ENCODE results near the gene CNPY1. TPM values are rescaled to one million over a fixed set of nuclear protein-coding genes. Genes with fewer than 3 reads are reported as not detected.

The CNPY1 gene
- total RNA-seq, 4 donors from 2014 or later: not detected

DNA sequence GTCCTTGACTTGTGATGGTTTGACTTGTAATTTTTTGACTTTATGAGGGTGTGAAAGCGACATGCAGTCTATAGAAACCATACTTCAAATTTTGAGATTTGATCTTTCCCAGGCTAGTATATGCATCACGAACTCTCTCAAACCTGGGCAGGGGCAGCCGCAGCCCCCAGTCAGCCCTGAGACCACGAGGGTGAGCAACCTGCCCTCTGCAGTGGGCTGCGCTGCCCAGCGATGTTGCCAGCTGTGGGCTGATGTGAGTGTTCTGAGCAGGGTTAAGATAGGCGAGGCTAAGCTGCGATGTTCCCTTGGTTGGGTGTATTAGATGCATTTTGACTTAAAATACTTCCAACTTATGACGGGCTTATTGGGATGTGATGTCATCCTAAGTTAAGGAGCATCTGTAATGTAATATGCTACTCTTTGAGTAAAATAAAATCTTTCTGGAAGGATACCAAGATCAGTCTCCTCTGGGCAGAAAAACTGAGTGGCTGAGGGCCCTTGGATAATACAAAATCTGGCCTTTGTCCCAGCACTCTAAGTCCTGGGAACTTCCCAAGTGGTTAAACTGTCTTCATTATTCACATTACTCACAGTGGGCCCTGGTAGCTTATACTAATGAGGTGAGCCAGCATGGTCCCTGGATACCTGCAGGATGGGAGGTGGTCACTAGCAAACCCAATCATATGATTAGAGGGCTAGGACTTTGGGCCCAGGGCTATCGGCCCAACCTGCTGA lies 28.4 kb upstream of the CNPY1 start:
- no peaks in the 10 kb centered on the region for H3K9me3 ChIP-seq
- H3K27me3 ChIP-seq: peaks cover 12% of the 10 kb centered on the region
- in situ Hi-C loops (cut with MboI; ENCODE audit: low pct_ligation_motif_present in 1 of 4, low pct_unique_long_range_greater_than_20kb in 1 of 4, low sequenced_read_pairs in 3 of 4) (no loop called here), intact Hi-C loops (cut with DNase I; ENCODE audit: low total_unique reads) (no loop called here)
- DNase-seq: no peak
- no peak overlapping the region for H3K27ac ChIP-seq
- 71 to 85% methylated on average over 5 to 10 of the region's 10 CpGs for WGBS, 2 donors (ENCODE audit: low coverage in 1 of 2)
- no peak overlapping the region for H3K4me3 ChIP-seq
- TF ChIP-seq POLR2AphosphoS5 (IDR thresholded peaks at IDR 0.05) (no peak), EP300 (IDR thresholded peaks at IDR 0.05; ENCODE audit: low read depth) (no peak)
- TF ChIP-seq, protein P1, sequence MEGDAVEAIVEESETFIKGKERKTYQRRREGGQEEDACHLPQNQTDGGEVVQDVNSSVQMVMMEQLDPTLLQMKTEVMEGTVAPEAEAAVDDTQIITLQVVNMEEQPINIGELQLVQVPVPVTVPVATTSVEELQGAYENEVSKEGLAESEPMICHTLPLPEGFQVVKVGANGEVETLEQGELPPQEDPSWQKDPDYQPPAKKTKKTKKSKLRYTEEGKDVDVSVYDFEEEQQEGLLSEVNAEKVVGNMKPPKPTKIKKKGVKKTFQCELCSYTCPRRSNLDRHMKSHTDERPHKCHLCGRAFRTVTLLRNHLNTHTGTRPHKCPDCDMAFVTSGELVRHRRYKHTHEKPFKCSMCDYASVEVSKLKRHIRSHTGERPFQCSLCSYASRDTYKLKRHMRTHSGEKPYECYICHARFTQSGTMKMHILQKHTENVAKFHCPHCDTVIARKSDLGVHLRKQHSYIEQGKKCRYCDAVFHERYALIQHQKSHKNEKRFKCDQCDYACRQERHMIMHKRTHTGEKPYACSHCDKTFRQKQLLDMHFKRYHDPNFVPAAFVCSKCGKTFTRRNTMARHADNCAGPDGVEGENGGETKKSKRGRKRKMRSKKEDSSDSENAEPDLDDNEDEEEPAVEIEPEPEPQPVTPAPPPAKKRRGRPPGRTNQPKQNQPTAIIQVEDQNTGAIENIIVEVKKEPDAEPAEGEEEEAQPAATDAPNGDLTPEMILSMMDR (IDR thresholded peaks at IDR 0.05): no peak
- no peaks in the 10 kb centered on the region for H3K36me3 ChIP-seq
- no peaks in the 10 kb centered on the region for H3K4me1 ChIP-seq

DNA sequence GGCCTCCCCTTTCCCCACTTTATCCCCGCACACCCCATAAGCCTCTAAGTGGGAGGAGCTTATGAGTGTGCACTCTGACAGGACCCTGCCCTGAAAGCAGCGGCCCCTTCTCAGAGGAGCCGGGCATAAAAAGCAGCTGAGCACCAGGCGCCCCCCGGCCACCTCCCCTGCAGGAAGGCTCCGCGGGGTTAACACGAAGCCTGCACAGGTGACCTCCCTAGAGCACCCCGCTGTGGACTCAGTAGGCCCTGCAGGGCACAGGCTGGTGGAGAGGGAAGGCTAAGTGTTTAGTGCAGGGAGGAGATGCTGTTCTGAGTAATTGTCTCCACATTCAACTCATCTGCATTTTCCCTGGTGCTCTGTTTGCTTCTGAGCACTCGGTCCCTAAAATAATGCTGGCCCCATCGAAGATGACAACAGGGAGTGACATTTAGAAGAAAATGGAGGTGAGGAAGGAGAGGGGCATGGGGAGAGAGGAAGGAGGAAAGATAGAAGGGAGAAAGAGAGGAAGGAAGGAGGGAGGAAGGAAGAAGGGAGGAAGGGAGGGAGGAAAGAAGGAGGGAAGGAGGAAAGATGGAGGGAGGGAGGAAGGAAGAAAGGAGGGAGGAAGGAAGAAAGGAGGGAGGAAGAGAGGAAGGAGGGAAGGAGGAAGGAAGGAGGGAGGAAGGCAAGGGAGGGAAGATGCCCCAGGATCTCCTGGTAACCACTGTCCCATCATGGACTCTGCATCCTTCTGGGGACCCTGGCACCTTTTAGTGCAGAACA lies 25.4 kb upstream of the CNPY1 start:
- 50 to 61% methylated on average over 1 to 11 of the region's 11 CpGs for WGBS, 2 donors (ENCODE audit: low coverage in 1 of 2)
- TF ChIP-seq POLR2A (IDR thresholded peaks at IDR 0.05) (no peak), POLR2AphosphoS5 (IDR thresholded peaks at IDR 0.05) (no peak), EP300 (IDR thresholded peaks at IDR 0.05; ENCODE audit: low read depth) (no peak)
- TF ChIP-seq, protein P1 (IDR thresholded peaks at IDR 0.05): no peak
- peaks cover 12% of the 10 kb centered on the region for H3K27me3 ChIP-seq
- no peaks in the 10 kb centered on the region for H3K9me3 ChIP-seq
- in situ Hi-C loops (cut with MboI; ENCODE audit: low pct_ligation_motif_present in 1 of 4, low pct_unique_long_range_greater_than_20kb in 1 of 4, low sequenced_read_pairs in 3 of 4): no loop called here
- H3K4me3 ChIP-seq: no peak overlapping the region
- no peak for DNase-seq
- intact Hi-C loops (cut with DNase I; ENCODE audit: low total_unique reads): no loop called here
- H3K27ac ChIP-seq: no peak overlapping the region
- H3K36me3 ChIP-seq: no peaks in the 10 kb centered on the region
- no peaks in the 10 kb centered on the region for H3K4me1 ChIP-seq

DNA sequence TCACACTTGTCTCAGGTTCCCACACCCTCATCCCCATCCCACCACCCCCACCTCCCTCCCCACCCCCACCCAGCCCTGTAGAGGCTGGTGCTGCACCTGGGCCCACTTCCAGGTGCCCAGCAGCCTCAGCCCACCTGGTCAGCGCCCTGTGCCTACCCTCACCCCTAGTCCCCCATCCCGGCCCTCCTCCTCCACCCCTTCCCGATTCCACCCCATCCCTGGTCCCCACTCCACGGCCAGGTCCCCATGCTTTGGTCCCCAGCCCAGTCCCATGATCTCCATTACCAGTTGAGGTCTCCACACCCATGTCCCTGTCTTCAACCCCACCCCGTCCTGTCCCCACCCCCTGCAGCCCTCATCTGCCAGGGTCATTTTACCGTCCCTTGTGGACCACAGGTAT lies 24.6 kb upstream of the CNPY1 start:
- intact Hi-C loops (cut with DNase I; ENCODE audit: low total_unique reads) (no loop called here), in situ Hi-C loops (cut with MboI; ENCODE audit: low pct_ligation_motif_present in 1 of 4, low pct_unique_long_range_greater_than_20kb in 1 of 4, low sequenced_read_pairs in 3 of 4) (no loop called here)
- WGBS, 2 donors (ENCODE audit: low coverage in 1 of 2): 62% methylated on average over 6 of the region's 6 CpGs; no CpG with 5 or more reads in 1 of the 2 donors
- no peak overlapping the region for H3K4me3 ChIP-seq
- H3K4me1 ChIP-seq: no peaks in the 10 kb centered on the region
- TF ChIP-seq POLR2A (IDR thresholded peaks at IDR 0.05) (no peak), EP300 (IDR thresholded peaks at IDR 0.05; ENCODE audit: low read depth) (no peak), POLR2AphosphoS5 (IDR thresholded peaks at IDR 0.05) (no peak)
- TF ChIP-seq, protein P1 (IDR thresholded peaks at IDR 0.05): no peak
- no peaks in the 10 kb centered on the region for H3K9me3 ChIP-seq
- no peak overlapping the region for H3K27ac ChIP-seq
- H3K27me3 ChIP-seq: peaks cover 12% of the 10 kb centered on the region
- no peak for DNase-seq
- H3K36me3 ChIP-seq: no peaks in the 10 kb centered on the region

DNA sequence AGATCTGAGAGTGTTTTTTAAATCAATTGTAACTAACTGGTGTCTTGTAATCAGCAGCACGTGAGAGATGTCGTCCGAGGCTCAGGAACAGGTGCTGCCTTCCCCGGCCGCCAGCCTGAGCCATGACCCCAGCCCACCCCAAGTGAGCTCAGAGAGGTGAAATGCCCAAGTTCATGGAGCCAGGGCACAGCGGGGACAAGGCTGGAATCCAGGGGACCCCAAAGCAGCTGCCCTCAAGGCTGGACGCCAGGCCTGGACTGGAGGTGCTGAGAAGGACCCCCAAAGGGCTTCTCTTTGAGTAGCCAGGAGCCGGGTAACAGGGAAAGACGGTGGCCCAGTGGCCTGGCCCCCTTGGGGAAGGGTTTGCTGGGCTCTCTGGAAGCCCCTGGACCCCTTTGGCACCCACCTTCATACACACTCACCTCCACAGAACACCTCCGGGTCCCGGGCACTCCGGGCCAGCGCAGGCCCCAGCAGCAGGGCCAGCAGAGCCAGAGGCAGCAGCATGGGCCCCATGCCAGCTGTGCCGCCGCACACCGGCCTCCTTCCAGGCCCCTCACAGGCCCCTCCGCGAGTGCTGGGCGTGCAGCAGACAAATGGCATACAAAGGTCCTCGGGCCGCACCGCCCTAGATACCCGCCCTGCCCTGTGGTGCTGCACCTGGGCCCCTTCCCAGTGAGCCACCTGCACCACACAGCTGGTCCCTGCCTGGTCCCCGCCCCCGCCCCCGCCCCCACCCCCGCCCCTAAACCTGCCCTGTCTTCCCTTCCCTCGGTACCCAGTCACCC lies 24.0 kb upstream of the CNPY1 start:
- no peak for DNase-seq
- no peak overlapping the region for H3K4me3 ChIP-seq
- no peaks in the 10 kb centered on the region for H3K36me3 ChIP-seq
- WGBS, 2 donors (ENCODE audit: low coverage in 1 of 2): 51% methylated on average over 27 of the region's 28 CpGs; no CpG with 5 or more reads in 1 of the 2 donors
- in situ Hi-C loops (cut with MboI; ENCODE audit: low pct_ligation_motif_present in 1 of 4, low pct_unique_long_range_greater_than_20kb in 1 of 4, low sequenced_read_pairs in 3 of 4) (no loop called here), intact Hi-C loops (cut with DNase I; ENCODE audit: low total_unique reads) (no loop called here)
- TF ChIP-seq EP300 (IDR thresholded peaks at IDR 0.05; ENCODE audit: low read depth) (no peak), POLR2A (IDR thresholded peaks at IDR 0.05) (no peak), POLR2AphosphoS5 (IDR thresholded peaks at IDR 0.05) (no peak)
- TF ChIP-seq, protein P1 (IDR thresholded peaks at IDR 0.05): no peak
- no peaks in the 10 kb centered on the region for H3K4me1 ChIP-seq
- peaks cover 12% of the 10 kb centered on the region for H3K27me3 ChIP-seq
- H3K27ac ChIP-seq: no peak overlapping the region
- no peaks in the 10 kb centered on the region for H3K9me3 ChIP-seq
